AML-193 (cell line): ENCODE measurements around the gene MCFD2.
"Not testable (repeated sequence)": the region's sequence is repeated elsewhere in the genome, so short reads cannot be mapped to it uniquely, and the experiment has no call there.

ENCODE experiments used
- DNase-seq, 2 experiments: peaks; one replicate each; lab custom pipeline; 2025; lab: John Stamatoyannopoulos, UW

MCFD2 gene

DNA sequence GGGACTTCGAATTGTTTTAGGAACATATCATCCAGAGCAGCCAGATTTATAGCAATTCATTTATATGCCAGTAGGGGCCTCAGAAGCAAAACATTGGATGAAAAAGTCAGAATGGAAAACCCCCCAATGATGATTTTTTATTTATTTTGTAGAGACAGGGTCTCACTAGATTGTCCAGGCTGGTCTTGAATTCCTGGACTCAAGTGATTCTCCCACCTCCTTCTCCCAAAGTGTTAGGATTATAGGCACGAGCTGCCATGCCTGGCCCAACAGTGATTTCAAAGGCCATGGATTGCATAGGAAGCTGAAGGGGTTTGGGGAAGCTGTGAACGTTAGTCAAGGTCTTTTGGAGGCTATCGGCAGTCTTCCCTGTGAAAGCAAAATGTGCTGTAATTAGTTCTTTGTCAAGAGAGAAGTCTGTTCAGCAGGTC is 21.9 kb upstream of the MCFD2 start:
- peak in 1 of 2 experiments; percentile 12 for DNase-seq

- DNase-seq = no peak
Measured at GRCh38 chr2:46936566-46936965, 21.0 kb upstream of the MCFD2 start.

DNA sequence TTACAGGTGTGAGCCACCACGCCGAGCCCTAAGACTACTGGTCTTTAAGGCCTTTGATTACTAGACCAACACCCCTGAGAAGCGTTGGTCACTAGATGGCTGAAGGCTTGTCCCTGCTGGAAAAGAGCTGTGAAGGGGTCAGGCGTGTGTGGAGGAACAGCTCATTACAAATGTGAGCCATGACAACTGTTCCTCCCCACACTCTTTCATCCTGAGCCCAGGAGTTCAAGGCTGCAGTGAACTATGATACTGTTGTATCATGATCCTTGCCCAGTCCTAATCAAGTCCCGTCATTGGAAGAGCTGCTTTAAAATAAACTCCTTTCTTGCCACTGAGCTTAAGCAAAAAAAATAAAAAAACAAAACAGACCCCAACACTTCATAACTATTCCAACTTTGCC is 19.5 kb upstream of the MCFD2 start:
- DNase-seq = no peak

DNA sequence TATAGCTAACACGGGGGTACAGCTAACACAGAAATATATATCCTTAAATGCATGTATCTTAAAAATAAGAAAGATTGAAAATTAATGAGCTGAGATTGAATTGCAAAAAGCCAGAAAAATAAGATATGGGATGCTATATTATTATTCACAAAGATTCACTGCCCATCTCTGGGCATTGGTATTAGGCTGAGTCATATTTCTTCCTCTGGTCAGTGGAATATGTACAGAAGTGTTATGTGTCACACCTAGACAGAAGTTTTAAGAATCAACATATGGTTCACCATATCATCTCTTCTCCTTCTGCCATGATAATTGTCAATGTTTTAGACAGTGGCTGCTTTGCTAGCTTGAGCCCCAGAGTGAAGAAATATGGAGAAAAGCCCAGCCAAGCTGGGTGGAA is 14.0 kb upstream of the MCFD2 start:
- no peak for DNase-seq

DNA sequence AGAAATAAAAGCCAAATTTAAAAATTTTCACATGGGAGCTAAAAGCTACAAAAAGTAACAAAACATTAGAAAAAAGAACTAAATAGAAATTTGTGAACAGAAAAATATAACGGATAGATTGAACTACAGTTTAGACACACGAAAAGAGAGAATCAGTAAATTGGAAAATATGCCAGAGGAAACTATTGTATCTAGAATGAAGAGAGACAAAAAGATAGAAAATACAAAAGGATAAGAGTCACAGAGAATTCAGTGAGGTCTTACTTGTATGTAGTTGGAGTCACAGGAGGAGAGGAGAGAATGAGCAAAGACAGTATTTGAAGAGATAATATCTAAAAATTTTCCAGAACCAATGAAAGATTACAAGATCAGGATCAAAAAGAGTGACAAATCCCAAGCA is 11.3 kb upstream of the MCFD2 start:
- no peak for DNase-seq

GRCh38 chr2:46925474-46926351 is 10.1 kb upstream of the MCFD2 start:
- DNase-seq = no peak

DNA sequence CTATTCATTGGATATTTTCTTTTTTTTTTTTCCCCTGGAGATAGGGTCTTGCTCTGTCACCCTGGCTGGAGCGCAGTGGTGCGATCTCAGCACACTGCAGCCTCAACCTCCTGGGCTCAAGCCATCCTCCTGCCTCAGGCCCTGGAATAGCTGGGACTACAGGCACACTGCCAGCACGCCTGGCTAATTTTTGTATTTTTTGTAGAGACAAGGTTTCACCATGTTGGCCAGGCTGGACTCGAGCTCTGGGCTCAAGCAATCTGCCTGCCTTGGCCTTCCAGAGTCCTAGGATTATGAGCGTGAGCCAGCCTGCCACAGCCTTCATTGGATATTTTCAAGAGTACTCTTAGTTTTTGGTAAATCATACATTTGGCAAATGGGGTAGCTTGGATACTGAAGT is 9.0 kb upstream of the MCFD2 start:
- DNase-seq = no peak

GRCh38 chr2:46924038-46924437 is 8.4 kb upstream of the MCFD2 start:
- no peak for DNase-seq

DNA sequence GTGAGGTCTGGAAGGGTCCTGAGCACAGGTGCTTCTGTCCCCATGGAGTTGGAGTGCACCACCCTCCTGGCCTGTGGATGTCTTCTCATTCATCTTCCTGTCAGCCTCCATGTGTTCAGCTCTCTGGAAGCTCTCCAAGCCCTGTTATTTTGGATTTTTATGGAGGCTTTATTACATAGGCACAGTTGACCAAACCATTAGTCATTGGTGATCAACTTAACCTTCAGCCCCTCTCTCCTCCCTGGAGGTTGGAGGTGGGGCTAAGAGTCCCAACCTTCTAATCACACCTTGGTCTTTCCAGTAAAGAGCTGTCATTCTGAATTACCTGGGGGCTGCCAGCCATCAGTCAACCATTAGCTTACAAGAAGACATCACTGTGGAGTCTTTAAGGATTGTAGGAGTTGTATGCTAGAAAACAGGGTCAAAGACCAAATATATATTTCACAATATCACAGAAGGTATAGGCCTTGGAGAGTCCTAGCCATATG is 7.5 kb upstream of the MCFD2 start:
- no peak for DNase-seq

GRCh38 chr2:46922606-46923005 is 7.0 kb upstream of the MCFD2 start:
- DNase-seq = no peak

GRCh38 chr2:46921676-46922448 is 6.3 kb upstream of the MCFD2 start:
- DNase-seq = no peak

DNA sequence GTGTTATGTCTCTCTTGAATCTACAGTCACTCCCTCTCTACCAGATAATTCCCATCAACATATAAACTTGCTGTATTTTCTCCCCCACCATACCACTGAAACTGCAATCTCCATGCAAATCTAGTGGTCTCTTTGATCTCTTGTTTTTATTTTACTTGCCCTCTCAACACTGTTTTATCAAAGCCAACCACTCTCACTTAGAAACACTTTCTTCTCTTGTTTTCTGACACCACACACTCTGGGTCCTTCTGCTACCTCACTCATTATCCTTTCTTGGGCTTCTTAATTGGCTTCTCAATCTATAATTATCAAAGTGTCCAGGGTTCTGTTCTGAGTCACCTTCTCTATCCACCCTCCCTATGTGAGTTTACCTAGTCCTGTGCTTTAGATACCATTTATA is 2.0 kb upstream of the MCFD2 start:
- DNase-seq = no peak

DNA sequence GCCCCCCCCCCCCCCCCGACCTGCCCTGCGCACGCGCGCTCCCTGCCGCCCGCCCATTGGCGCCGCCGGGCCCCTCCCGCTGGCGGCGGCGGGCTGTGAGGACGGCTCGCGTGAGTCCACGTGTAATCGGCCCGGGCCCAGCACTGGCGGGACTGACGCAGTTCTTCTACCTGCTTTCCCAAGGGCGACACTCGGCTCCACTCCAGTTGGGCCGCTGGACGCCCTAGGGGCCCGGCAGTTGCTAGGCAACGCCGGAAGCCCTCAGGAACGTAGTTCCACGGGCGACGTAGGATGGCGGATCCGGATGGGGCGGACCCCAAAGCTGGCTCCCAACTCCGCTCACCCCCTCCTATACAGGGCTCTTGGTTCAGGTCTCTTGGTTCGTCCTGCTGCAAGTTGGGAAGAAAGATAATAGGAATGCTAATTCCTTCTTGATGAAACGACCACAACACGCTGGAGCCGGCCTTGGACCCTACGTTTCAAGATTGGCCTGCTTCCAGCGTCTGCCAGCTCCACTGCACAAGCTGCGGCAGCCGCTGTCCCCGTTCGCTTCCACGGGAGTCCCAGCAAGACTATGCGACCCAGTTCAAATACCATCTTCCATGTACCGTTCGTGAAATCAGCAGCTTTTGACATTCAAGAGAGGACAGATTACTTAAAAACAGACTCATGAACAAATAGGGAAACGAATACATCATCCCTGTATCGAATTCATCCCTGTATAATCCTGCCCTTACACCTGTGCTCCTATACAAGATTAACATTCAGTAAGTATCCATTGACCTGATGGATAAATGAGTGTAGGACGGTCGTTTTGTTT is 415 bp upstream of the MCFD2 start:
- DNase-seq = peak; percentile 56 to 83

GRCh38 chr2:46914578-46915230 is 902 bp downstream of the MCFD2 start:
- DNase-seq = no peak

GRCh38 chr2:46913471-46914381 is 1.9 kb downstream of the MCFD2 start:
- peak in 1 of 2 experiments; percentile 32 for DNase-seq

GRCh38 chr2:46909771-46910419 is 5.7 kb downstream of the MCFD2 start:
- no peak for DNase-seq

GRCh38 chr2:46909150-46909549 is 6.5 kb downstream of the MCFD2 start:
- DNase-seq = no peak

- not testable (repeated sequence) for DNase-seq
Measured at GRCh38 chr2:46904908-46905678, 10.5 kb downstream of the MCFD2 start.

DNA sequence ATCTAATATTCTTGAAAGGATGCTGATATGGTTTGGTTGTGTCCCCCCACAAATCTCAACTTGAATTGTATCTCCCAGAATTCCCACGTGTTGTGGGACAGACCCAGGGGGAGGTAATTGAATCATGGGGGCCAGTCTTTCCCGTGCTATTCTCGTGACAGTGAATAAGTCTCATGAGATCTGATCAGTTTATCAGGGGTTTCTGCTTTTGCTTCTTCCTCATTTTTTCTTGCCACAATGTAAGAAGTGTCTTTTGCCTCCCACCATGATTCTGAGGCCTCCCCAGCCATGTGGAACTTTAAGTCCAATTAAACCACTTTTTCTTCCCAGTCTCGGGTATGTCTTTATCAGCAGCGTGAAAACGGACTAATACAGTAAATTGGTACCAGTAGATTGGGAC is 12.6 kb downstream of the MCFD2 start:
- DNase-seq = not testable (repeated sequence)
